Right lobe of liver (tissue), 6 donors: ENCODE measurements around the gene SRPRA. TPM values are rescaled to one million over a fixed set of nuclear protein-coding genes. Genes with fewer than 3 reads are reported as not detected.

Experiments
- ATAC-seq, 4 donors: fragments of 200-7000 bp; cut with Tn5 transposase; one replicate each; pipeline ENCODE4 v1.9.1; 2020; ENCODE audit warnings: mild to moderate bottlenecking in 4 of 4, moderate library complexity in 4 of 4
- DNase-seq, 3 donors: peaks; one replicate each; pipeline ENCODE4 v3.0.0-alpha.2; 2020
- H3K27ac ChIP-seq, 3 donors: fragments of 200-600 bp; one replicate each; pipeline ENCODE4 v1.8.0; 2022
- H3K27me3 ChIP-seq, 2 donors: fragments of 200-600 bp; one replicate each; pipeline ENCODE4 v1.8.0; 2022
- H3K36me3 ChIP-seq, 4 donors: fragments of 200-600 bp; sonication (generic) in 1 of 4; one replicate each; pipeline versions ENCODE4 v1.5.1 to v1.8.0; 2017 to 2022; ENCODE audit warnings: control low read depth in 1 of 4
- H3K4me1 ChIP-seq, 4 donors: fragments of 200-600 bp; sonication (generic) in 1 of 4; one replicate each; pipeline versions ENCODE4 v1.5.1 to v1.8.0; 2017 to 2022; ENCODE audit warnings: control low read depth in 1 of 4
- H3K4me3 ChIP-seq, 3 donors: fragments of 200-600 bp; one replicate each; pipeline ENCODE4 v1.8.0; 2022
- H3K9me3 ChIP-seq, 4 donors: fragments of 200-600 bp; sonication (generic) in 1 of 4; one replicate each; pipeline versions ENCODE4 v1.5.1 to v1.8.0; 2017 to 2022; ENCODE audit warnings: control low read depth in 1 of 4
- POLR2A ChIP-seq: fragments of 450-650 bp; IDR thresholded peaks from one replicate; pipeline ENCODE4 v1.6.1; 2017; ENCODE audit warnings: antibody characterized with exemption, mild to moderate bottlenecking
- WGBS: methylation state at CpG from one replicate; pipeline ENCODE4 v1.1.6; 2018; ENCODE audit warnings: low coverage, low lambda C conversion rate; ENCODE audit not compliant: insufficient coverage; ENCODE audit errors: missing lambda C conversion rate; 5-methylcytosine and 5-hydroxymethylcytosine counted together
- intact Hi-C, 2 donors: fragments of 100-400 bp; cut with DNase I; formaldehyde crosslinking; loops; one replicate each; pipeline versions ENCODE4 v1.11.2 to v1.14.1; 2022
- small RNA-seq, 2 experiments: library from RNA; depleted of rRNA; stranded (forward); fragments of <200 nt; gene quantifications; one replicate each; pipeline ENCODE3, GENCODE V24; 2016
- total RNA-seq, 6 experiments: library from RNA; depleted of rRNA in 2 of 6; stranded (reverse); fragments of >200 nt in 2 of 6; fragmentation: NEBNext Ultra II Directional in 3 of 6; extraction: Animal tissue kit (Norgen Biotek cat#: 25700) in 3 of 6; gene quantifications; one replicate each; pipeline versions ENCODE4 v1.1.0 to v1.2.4, GENCODE V29; 2016 to 2023
- TF ChIP-seq, protein P1 (sequence below), 4 donors: fragments of 200-600 bp in 3 of 4; fragments of 450-650 bp in 1 of 4; IDR thresholded peaks; one replicate each; pipeline versions ENCODE4 v1.5.1 to v1.8.0; 2016 to 2022; ENCODE audit warnings: antibody characterized with exemption in 4 of 4, mild to moderate bottlenecking in 2 of 4
- donor health status: DM: no; HTN: yes; CAD: no.
- donor health status: DM: no; HTN: no; CAD: no.
- donor health status: DM: no; HTN: no; CAD: no.
- donor health status: DM: no; HTN: yes; CAD: no.
- donor health status: DM: no; HTN: yes; CAD: no.

The SRPRA gene
- total RNA-seq, 6 experiments from 2014 or later, result 95.0 to 150 (median 122) TPM

DNA sequence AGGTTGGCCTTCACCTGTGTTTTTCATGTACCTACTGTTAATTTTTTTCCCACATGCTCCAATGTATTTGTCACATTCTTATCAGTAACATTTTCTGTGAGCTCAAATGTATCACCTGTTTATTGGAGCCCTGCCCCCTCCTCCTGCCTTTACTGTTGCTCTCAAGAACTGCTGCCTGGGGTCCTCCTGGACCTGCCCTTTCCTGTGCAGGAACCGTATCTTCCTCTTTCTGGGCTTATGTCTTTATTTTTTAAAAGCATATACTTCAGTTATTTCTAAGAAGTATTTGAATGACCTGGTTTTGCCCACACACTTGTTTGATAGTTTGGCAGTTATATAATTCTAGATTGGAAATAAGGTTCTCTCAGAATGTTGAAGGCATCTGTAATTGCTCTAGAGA is 51.2 kb downstream of the SRPRA start:
- 50% methylated on average over 1 of the region's 1 CpG for WGBS
- Histone ChIP-seq H3K27ac (no peak overlapping the region), H3K27me3 (no peaks in the 10 kb centered on the region), H3K4me3 (no peak overlapping the region), H3K9me3 (no peaks in the 10 kb centered on the region), H3K4me1 (peaks cover 0 to 11% (median 1%) of the 10 kb centered on the region in 4 donors), H3K36me3 (no peaks in the 10 kb centered on the region)
- ATAC-seq (no peak), DNase-seq (no peak)
- intact Hi-C loops, result loop anchor here in 1 of 2 donors (10.0 kb wide), 1 partner anchor 47 kb away; the partner anchor contains the start of genes FOXRED1 and SRPRA
- no peak for TF ChIP-seq POLR2A
- TF ChIP-seq, protein P1, sequence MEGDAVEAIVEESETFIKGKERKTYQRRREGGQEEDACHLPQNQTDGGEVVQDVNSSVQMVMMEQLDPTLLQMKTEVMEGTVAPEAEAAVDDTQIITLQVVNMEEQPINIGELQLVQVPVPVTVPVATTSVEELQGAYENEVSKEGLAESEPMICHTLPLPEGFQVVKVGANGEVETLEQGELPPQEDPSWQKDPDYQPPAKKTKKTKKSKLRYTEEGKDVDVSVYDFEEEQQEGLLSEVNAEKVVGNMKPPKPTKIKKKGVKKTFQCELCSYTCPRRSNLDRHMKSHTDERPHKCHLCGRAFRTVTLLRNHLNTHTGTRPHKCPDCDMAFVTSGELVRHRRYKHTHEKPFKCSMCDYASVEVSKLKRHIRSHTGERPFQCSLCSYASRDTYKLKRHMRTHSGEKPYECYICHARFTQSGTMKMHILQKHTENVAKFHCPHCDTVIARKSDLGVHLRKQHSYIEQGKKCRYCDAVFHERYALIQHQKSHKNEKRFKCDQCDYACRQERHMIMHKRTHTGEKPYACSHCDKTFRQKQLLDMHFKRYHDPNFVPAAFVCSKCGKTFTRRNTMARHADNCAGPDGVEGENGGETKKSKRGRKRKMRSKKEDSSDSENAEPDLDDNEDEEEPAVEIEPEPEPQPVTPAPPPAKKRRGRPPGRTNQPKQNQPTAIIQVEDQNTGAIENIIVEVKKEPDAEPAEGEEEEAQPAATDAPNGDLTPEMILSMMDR (IDR thresholded peaks at IDR 0.05), result no peak

DNA sequence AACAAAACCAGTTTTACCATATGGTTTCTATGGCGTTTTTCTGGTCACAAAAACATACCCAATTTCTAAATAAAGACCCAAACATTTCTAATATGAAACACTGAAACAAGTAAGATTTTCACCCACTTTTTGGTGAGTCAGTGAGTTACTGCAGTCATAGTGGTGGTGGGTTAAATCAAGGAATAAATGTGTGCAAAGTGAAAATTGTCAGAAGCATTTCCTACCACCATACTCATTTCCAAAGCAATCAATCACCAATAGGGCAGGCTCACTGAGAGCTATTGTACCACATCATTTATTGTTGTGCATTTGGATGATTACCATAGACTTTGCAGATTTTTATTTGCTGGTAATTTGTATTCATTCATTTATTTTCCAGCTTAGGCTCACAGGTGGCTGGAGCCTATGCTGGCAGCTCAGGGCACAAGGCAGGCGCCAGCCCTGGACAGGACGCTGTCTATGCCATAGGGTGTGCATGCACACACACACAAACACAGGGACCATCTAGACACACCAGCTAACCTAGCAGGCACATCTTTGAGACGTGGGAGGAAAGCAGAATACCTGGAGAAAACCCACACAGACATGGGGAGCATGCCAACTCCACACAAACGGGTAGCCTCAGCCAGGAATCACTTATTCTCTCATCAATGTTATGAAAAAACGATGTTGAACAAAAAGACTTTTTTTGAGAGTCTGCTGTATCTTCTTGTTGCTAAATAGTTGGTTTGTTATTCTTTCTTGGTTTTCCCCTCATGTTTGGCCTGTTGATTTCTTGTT is 52.0 kb downstream of the SRPRA start:
- TF ChIP-seq, protein P1 (IDR thresholded peaks at IDR 0.05), result no peak
- TF ChIP-seq POLR2A, result no peak
- ATAC-seq, result no peak
- WGBS, result 81% methylated on average over 6 of the region's 6 CpGs
- intact Hi-C loops, result loop anchor here in 1 of 2 donors (10.0 kb wide), 1 partner anchor 48 kb away; the partner anchor contains the start of genes FOXRED1 and SRPRA
- peaks cover 0 to 15% (median 4%) of the 10 kb centered on the region in 4 donors for H3K4me1 ChIP-seq
- H3K36me3 ChIP-seq, result no peaks in the 10 kb centered on the region
- no peak overlapping the region for H3K27ac ChIP-seq
- H3K9me3 ChIP-seq, result no peaks in the 10 kb centered on the region
- no peak for DNase-seq
- H3K4me3 ChIP-seq, result no peak overlapping the region
- no peaks in the 10 kb centered on the region for H3K27me3 ChIP-seq

DNA sequence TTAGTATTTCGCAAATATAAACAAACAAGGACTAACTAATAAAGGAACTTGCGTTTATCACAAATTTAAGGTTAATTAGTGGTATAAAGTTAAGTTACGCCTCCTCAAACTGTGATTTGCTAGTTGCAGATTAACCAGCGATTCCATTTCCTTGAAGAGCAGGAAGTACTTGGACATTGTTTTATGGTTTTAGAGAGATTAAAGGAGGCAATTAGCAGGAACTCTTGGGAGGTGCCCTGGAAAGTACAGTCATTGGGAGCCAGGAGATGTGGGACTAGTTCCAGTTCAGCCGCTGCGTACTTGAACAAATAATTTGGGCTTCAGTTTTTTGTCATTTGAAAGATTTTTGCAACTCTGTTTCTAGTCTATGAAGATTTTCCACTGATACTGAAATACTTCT is 53.9 kb downstream of the SRPRA start:
- intact Hi-C loops, result loop anchor here in 1 of 2 donors (10.0 kb wide), 1 partner anchor 50 kb away; the partner anchor contains the start of genes FOXRED1 and SRPRA
- TF ChIP-seq, protein P1 (IDR thresholded peaks at IDR 0.05), result no peak
- TF ChIP-seq POLR2A, result no peak

GRCh38 chr11:126214441-126214840 is 54.3 kb downstream of the SRPRA start:
- ATAC-seq (no peak), DNase-seq (no peak)
- Histone ChIP-seq H3K36me3 (peaks cover 0 to 3% (median 0%) of the 10 kb centered on the region in 4 donors), H3K4me1 (peaks cover 0 to 15% (median 4%) of the 10 kb centered on the region in 4 donors), H3K27me3 (no peaks in the 10 kb centered on the region), H3K9me3 (no peaks in the 10 kb centered on the region), H3K27ac (no peak overlapping the region), H3K4me3 (no peak overlapping the region)
- intact Hi-C loops, result loop anchor here in 1 of 2 donors (10.0 kb wide), 1 partner anchor 50 kb away; the partner anchor contains the start of genes FOXRED1 and SRPRA
- 28% methylated on average over 2 of the region's 2 CpGs for WGBS
- TF ChIP-seq, protein P1 (IDR thresholded peaks at IDR 0.05), result no peak
- TF ChIP-seq POLR2A, result no peak

More for the DNA sequence above, 53.9 kb downstream of the SRPRA start:
- H3K4me1 ChIP-seq, result peaks cover 0 to 15% (median 4%) of the 10 kb centered on the region in 4 donors
- no peak overlapping the region for H3K27ac ChIP-seq
- H3K4me3 ChIP-seq, result no peak overlapping the region
- ATAC-seq (no peak), DNase-seq (no peak)
- H3K36me3 ChIP-seq, result no peaks in the 10 kb centered on the region
- no peaks in the 10 kb centered on the region for H3K27me3 ChIP-seq
- 17% methylated on average over 6 of the region's 6 CpGs for WGBS
- no peaks in the 10 kb centered on the region for H3K9me3 ChIP-seq

Small RNA genes lying within 50 kb of the gene (small RNA-seq; reads per million reads assigned to genes)
- gene RN7SL351P (0 reads per million in 2 experiments), gene RNU4-86P (0 reads per million in 2 experiments)

Other genes with a start within 250 kb of the SRPRA start
- gene CDON, start 206.0 kb downstream of the SRPRA start, total RNA-seq, result 1 to 10 TPM; 1.8 to 4.1 (median 3.3) TPM
- gene RPUSD4, start 57.2 kb downstream of the SRPRA start, total RNA-seq, result 10 to 100 TPM; 12.8 to 18.5 (median 14.2) TPM
- gene FAM118B, start 57.1 kb downstream of the SRPRA start, total RNA-seq, result 1 to 10 TPM; 4.6 to 8.3 (median 5.8) TPM
- 10 to 100 TPM; 18.6 to 50.2 (median 39.8) TPM for gene FOXRED1, start 259 bp upstream of the SRPRA start, total RNA-seq
- 10 to 100 TPM in 2 of 6 experiments, 1 to 10 TPM in 4; 8.0 to 12.1 (median 9.7) TPM for gene TIRAP, start 14.2 kb upstream of the SRPRA start, total RNA-seq
- gene DCPS, start 35.2 kb upstream of the SRPRA start, total RNA-seq, result 10 to 100 TPM; 12.6 to 65.2 (median 21.9) TPM
- gene ST3GAL4, start 86.8 kb upstream of the SRPRA start, total RNA-seq, result 10 to 100 TPM in 4 of 6 experiments, 1 to 10 TPM in 2; 7.0 to 25.6 (median 17.5) TPM